Activated CD4-positive, alpha-beta T cell treated with anti-CD3 and anti-CD28 coated beads, Interleukin-2, amount 50 U/mL, for 16 hours (primary cell): Measurements from ENCODE around the gene ZNF438.

Source experiments
- DNase-seq: peaks from one replicate; pipeline ENCODE4 v3.0.0-alpha.2; 2020

ZNF438 gene

DNA sequence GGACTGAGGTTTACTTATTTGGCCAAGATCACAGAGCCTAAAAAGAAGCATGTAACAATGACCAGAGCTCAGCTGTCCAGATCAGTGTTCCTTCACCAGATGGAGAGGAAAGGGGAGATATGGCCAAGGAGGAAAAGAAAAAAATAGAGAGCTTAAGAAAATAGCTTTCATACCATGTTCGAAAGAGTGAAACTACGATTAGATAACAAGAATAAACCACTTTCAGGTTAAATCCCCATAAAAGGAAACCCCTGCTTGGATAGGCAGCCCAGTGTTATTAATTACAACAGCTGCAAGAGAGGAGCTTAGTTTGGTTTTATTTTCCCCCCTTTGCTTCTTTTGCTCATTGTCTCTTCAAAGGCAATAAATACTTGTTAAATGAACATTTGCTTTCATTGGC, 160.8 kb downstream of the ZNF438 start:
- DNase-seq: no peak

DNA sequence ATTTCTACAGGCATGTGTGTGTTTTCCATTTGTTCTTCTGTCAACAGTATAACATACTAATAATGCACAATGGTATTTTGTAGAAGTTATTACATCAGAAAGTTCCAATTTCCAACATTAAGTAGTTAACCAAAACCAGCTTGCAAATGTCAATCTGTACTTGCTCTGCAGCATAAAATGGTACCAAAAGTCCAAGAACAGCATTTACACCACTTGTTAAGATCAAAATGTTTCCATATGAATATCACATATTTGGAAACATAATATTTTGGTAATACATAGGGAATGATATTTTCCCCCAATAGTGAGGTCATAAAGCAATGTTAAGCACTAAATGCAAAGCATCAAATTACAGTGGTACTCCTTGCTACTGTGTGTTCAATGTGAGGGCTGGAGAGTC, 162.1 kb downstream of the ZNF438 start:
- DNase-seq: no peak

- no peak for DNase-seq
Observed at GRCh38 chr10:30868611-30869010, 163.1 kb downstream of the ZNF438 start.

- no peak for DNase-seq
Observed at GRCh38 chr10:30866896-30867295, 164.8 kb downstream of the ZNF438 start.

- DNase-seq: no peak
Observed at GRCh38 chr10:30865141-30865926, 166.3 kb downstream of the ZNF438 start.

DNA sequence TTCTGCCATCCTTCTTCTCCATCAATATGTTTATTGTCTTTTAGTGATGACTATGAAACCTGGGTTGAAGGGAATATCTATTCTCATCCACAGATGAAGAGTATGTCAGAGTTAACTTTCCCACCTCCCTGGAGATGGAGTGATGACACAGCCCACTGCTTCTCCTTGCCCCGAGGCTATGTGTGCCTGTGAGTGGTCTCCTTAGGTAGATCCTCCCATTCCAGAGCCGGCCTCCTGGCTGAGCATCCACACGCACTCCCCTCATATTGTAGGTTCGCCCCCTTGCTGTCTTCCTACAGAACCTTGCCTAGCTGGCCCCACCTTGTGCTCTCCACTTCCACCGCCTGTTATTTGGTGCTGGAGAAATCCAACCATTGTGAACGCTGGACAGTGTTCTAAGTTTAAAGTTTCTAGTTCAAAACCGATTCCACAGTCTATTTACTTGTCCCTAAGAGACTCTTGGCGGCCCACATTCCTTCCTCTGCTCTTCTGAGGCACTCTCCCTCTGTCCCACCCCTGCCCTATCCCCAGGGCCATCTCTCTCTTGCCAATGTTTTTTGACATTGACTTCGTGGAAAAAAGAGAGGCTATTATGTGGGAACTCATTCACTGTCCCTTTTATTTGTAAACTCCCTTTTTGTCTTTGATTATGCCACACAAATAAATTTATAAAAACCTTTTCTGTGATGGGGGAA, 168.0 kb downstream of the ZNF438 start:
- no peak for DNase-seq

DNA sequence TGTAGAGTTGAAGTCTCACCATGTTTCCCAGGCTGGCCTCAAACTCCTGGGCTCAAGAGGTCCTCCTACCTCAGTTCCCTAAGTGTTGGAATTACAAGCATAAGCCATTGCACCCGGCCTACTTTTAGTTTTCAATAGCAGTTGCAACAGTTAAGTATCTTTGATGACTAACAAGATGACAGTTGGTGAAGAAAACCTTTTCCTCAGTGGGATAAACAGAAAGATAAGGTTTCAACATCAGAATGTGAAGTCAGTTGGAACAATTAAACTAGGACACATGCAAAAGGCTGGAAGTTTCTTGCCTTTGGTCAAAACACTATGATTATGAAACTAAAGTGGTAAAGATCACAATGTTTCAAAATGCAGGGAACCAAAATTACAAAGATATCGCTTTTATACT, 169.2 kb downstream of the ZNF438 start:
- no peak for DNase-seq

DNA sequence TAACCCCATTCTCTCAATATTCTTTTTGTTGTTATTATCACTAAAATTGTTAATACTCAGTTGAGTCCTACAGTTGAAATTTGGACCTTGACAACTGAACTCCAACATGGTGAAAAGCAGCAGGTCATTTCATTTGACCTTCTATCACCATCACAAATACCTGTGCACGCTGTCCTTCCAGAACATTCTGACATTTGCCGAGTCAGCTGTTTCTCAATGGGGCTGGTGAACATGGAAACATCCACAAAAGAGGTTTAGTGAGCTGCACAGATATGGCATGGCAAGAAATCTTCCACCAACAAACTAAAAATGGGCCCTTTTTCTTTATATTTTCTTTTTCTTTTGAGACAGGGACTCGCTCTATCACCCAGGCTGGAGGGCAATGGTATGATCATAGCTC, 169.7 kb downstream of the ZNF438 start:
- no peak for DNase-seq

DNA sequence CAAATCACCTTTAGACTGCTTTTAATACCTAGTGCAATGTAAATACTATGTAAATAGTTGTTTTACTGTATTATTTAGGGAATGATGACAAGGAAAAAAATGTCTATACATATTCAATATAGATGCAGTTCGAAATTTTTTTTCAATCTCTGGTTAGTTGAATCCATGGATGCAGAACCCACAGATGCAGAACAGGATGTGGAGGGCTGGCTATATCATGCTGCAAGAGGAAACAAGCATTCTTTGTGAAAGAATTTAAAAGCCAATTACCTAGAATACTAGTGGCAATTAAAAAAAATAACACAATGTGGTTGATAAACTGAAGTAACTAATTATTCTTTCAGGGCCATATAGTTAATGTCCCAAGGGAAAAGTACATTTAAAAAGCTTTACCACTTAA, 170.4 kb downstream of the ZNF438 start:
- DNase-seq: no peak

DNA sequence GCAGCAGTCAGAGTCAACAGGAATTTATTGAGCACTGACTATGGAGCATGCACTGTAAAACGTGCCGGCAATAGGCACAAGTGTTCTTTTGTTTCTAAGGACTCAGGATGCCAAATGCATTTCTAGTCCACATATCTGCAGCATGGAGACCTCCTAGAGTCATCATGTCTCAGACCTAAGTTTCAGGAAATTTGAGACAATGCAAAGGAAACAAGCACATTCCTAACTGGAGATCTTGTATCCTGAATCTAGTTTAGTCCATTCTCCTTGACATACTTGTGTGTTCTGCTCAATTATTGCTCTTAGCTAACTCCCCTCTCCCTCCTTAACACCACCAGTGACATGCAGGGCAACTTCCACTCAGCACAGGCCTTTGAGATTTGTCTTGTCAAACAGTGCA, 173.2 kb downstream of the ZNF438 start:
- DNase-seq: no peak

DNA sequence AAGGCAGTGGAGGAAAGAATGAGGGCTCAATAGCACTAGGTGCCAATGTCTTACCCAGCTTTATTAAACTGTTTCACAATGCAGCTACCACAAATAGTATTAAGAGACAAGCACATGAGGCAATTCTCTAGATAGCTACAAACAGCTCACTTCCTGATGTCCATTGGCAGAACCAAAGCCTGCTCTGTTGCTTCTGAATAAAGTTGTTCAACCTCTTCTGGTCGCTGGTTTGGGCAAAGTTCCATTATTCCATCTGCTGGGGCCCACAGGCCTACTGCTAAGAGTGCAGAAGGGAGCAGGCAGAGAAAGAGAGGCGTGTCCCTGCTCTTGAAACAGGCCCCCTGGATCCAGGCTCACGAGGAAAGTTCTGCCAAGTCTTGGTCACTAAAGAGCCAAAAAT, 173.9 kb downstream of the ZNF438 start:
- DNase-seq: no peak

DNA sequence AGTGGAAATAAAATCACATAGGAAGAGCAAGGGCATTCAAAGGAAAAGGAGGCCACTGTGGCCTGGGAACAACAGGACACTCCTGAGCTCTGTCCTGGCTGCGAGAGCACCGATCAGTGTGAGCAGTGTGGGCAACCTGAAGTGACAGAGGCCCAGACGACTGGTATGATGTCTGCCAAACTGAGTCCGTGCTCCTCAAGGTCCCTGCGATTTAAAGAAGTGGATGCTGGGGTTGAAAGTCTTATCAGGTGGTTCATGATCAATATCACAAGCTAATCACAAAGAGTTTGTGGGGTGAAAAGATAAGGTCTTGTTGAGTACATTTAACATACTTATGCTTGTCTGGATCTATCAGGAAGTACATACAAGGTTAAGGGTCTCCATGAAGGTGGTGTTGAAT, 176.5 kb downstream of the ZNF438 start:
- no peak for DNase-seq

- DNase-seq: no peak
Observed at GRCh38 chr10:30854656-30855055, 177.0 kb downstream of the ZNF438 start.

- DNase-seq: no peak
Observed at GRCh38 chr10:30853066-30853465, 178.6 kb downstream of the ZNF438 start.

DNA sequence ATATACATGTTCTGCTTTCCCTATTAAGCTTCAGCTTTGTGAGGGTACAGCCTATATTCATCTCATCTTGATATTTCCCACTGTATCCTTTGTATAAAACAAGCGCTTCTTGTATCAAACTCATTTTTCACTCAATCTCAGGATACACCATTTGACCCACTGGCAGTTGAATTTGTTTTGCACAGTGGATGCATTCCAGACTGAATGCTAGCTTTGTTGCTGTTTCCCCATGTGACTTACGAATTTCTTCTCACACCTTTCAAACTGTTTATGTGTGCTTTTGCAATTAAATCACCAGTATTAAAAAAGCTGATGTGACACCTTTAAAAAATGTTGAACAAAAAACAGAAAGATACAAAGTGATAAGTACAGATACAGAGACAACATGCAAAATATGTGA, 180.9 kb downstream of the ZNF438 start:
- DNase-seq: no peak

DNA sequence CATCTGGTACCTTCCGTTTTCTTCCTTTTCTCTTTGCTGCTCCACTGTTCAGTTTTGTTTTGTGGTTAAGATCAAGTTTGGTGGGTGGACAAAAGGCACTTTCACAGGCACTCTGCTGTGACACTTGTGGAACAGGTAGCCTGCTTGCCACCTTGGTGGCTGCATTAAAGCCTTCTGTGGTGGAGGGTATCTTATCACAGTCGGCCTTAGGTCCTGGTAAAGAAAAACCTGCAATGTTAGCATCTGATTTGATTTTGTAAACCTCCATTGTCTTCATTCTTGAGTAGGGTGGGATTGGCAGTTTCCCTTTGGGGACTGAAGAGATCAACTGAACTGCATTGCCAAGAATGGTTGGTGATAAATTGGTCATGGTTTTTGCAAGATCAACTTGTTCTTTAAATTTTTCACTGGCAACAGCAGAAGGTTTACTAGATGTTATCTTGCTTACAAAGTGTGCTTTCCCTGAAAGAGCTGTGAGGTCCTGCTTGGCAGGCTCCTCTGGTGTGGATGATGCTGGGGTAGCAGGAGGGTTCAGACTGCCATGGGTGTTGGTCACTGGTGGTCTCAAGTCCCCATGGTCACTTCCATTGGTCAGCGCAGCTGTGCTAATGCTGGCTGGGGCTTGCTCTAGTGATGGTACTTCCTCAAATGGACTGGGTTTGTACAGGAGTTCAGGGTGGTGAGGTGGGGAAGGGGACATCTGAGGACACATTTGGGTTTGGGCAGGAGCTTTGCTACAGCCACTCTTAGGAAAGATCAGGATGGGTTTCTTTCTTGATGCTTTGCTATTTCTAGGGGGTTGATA, 182.2 kb downstream of the ZNF438 start:
- DNase-seq: no peak

DNA sequence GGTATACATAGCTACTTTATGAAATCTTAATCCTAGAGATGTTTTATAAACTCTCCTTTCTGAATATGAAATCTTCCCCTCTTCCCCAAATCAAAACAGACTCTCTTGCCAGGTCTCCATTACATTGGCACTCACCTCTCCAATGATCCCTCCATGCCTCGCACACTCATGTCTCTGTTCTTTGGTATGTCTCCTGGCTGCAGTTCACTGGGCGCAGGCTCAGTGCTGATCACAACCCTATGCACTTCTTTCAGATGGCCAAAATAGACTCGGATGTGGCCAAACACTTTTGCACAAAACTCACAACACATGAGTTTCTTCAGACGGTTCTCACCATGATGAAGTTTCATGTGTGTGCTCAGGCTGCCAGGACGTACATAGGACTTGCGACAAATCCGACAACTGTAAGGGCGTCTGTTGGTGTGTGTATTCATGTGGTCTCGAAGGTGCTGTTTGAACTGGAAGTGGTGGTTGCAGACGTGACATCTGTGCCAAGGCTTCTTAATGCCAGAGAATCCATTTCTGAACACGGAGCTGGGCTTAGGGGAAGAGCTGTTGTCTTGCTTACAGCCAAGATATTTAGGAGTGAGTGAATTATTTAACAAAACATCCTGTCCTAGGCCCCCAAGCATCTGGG, 183.2 kb downstream of the ZNF438 start:
- no peak for DNase-seq

- DNase-seq: no peak
Observed at GRCh38 chr10:30847642-30848041, 184.0 kb downstream of the ZNF438 start.

DNA sequence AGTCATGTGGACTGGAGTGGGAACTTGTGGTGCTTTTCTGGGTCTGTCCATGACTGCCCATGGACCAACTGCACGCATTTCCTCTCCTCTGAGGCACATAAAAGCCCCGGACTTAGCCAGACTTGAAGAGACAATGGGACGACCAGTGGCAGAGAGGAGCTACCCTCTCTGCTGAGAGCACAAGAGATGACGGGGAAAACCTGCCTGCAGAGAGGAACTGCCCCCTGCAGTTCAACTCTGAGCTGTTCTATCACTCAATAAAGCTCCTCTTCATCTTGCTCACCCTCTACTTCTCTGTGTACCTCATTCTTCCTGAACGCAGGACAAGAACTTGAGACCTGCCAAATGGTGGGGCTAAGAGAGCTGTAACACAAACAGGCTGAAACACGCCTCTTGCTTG, 184.5 kb downstream of the ZNF438 start:
- DNase-seq: no peak

- DNase-seq: no peak
Observed at GRCh38 chr10:30846710-30847109, 185.0 kb downstream of the ZNF438 start.

DNA sequence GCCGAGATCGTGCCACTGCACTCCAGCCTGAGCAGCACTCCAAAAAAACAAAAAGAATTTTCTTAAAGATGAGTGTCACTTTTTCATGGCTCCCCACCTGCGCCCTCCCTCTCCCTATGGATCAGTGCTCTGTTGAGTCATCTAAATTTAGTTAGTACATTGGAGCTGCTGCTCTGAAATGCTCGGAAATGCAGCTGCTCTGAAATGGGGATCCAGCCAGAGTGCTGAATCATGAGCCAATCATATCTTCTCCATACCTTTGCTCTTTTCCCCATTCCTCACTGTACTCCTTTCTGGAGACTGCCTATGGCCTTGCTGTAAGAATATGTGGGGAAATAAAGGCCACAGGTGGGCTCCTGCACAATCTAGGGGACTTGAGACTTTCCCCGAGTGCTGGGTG, 188.8 kb downstream of the ZNF438 start:
- DNase-seq: no peak

DNA sequence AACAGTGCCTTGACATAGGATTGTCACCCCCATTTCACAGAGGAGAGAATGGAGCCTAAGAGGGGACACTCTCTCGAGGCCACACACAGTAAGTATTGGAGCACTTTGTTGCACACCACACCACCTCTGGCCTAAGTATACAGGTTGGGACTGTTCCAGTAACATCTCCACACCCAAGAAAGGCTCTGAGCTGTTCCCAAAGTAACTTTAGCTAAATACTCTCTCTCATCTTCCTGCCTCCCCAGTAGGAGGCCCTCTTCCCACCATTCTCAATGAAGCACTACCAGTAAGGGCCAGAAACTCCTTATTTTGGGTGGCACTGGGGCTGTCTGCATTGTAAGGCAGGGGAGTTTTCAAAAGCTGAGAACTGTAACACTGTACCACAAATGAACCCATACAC, 189.5 kb downstream of the ZNF438 start:
- DNase-seq: no peak

DNA sequence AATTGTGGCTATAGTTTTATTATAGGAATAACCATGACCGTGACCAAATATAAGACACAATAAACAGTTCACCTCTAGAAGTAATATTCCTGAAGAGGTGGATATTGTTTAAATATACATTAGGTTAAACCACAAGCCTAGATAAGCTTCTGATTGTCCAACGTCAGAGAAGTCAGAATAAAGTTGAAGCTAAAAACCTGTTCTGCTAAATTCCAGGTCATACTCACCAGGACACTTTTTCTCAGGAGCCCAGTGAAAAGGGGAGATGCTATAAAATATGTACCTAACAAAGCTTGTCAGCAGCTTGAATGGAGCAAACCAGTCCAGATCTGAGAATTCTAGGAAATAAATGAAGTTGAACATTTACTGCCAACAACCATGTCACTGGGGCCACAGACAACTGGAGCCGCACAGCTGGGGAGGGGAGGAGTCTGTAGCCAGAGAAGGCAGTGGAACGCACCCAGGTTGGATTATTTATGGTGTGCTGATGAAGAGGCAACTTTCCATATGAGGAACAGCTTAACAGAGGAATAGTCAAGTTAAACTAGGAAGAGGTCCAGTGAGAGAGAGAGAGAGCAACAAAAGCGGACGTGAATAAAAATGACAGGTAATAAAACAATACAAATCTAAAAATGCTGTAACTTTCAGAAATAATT, 191.1 kb downstream of the ZNF438 start:
- DNase-seq: no peak
